Activated CD8-positive, alpha-beta memory T cell treated with anti-CD3 and anti-CD28 coated beads for 24 hours (primary cell): ENCODE measurements around the gene BARHL2.

Experiments used
- DNase-seq: peaks from one replicate; pipeline ENCODE4 v3.0.0-alpha.2; 2020

Gene BARHL2

GRCh38 chr1:90708826-90709225 lies 8.3 kb downstream of the BARHL2 start:
- DNase-seq: no peak

DNA sequence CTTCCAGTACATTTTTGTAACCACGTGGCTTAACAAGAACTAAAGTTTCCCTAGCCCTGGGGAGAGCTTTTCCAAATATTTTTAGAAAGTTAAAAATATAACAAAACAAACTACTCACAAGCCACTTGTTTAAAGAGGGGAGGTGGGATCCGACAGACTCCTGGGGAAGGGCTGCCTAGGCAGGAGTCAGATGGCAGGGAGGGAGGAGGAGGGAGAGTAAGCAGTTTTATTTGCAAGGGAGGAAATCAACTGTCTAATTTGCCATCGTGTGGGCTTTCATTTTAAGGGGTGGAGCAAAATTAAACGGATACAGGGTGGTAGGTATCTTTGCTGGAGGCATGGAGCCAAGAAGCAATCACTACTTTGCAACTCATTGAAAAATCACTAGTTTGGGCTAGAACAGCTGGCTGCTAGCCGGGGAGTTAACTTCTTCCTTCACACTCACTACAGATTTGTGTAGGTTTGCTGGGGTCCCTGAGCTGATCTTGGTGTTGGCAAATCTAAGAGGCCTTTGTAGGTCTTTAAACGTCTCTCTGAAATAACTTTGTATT lies 8.8 kb downstream of the BARHL2 start:
- DNase-seq: no peak

DNA sequence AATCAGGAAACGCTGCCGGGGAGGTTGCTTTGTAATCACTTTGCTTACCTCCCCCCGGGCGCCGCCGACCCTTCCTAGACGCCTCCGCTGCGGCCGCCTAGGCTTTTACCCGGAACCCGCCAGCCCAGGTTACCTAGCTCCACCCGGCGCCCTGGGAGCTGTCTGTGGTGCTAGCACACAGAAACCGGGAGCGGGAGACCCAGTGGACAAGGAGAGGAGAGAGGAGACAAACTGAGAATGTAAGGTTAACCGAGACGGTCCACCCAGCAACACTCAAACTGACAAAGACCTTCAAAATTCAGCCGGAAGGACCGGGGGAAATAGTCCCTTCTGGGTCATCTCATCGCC lies 9.8 kb downstream of the BARHL2 start:
- DNase-seq: no peak

GRCh38 chr1:90706437-90707362 lies 10.4 kb downstream of the BARHL2 start:
- no peak for DNase-seq

- DNase-seq: no peak
Measured at GRCh38 chr1:90705956-90706355, 11.1 kb downstream of the BARHL2 start.

DNA sequence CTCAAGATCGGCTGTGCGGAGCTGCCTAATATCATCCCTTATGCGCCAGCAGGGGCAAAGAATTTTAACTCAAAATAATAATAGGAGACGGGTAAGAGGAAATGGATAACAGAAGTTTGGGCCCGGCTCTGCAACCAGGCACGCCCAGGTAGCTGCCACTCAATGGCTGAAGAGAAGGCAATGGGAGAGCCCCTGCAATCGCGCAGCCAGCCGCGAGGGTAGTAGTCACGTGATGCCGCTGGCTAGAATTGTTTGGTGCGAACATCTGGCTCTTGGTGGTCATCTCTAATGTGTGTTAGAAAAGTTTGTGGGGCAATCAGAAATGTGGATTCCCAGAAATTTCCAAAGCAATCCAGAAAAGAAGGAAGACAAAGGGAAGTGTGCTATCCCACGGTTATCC lies 12.3 kb downstream of the BARHL2 start:
- no peak for DNase-seq

DNA sequence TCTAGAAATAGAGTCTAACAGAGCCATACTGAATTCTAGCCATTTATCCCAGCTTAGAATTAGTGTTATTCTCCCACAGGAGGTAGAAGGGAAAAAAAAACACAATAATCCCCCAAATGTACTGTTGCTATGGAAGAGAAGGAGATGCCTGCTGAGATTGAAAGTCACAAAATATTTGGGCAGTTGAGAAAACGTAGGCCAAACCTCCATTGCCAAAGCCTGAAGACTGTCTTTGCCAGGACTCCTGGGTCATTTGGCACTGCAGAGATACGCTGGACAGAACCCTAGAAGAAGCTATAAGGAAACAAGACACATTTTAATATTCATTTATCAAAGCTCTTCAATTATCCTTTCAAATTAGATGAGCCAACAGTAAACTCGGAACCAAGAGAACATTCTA lies 22.3 kb downstream of the BARHL2 start:
- no peak for DNase-seq

- DNase-seq: no peak
Measured at GRCh38 chr1:90687747-90688146, 29.4 kb downstream of the BARHL2 start.

- no peak for DNase-seq
Measured at GRCh38 chr1:90675161-90675847, 41.8 kb downstream of the BARHL2 start.

DNA sequence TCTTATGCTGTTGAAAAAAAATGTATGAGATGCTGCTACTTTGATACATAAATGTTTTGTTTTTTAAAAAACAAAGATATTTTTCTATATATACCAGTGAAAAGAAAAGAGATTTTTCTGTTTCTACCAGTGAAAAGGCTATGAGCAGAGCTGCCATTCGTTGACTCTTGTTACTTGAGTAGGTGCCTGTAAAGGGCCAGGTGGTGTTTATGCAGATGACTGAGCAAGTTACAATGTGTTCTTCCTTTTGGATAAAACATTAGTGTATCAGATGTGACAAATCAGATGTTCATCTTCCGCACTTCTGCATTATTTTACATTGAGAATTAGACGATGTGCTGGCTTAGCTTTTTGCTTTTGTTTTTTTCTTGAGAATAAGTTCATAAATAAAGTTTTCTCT lies 45.4 kb downstream of the BARHL2 start:
- no peak for DNase-seq

- DNase-seq: no peak
Measured at GRCh38 chr1:90671251-90671650, 45.9 kb downstream of the BARHL2 start.
